Activated naive CD4-positive, alpha-beta T cell treated with anti-CD3 and anti-CD28 coated beads, Interleukin-2, amount 50 U/mL, for 24 hours (primary cell): ENCODE results near the gene CFAP90.

Experiments
- H3K27ac Mint-ChIP-seq: one replicate; pipeline ENCODE4 v1.8.0; 2021; ENCODE audit warnings: mild to moderate bottlenecking, mixed read lengths
- H3K27me3 Mint-ChIP-seq: one replicate; pipeline ENCODE4 v1.8.0; 2021; ENCODE audit warnings: mixed read lengths
- H3K36me3 Mint-ChIP-seq: one replicate; pipeline ENCODE4 v1.8.0; 2021; ENCODE audit warnings: mixed read lengths
- H3K4me1 Mint-ChIP-seq: one replicate; pipeline ENCODE4 v1.8.0; 2021; ENCODE audit warnings: mixed read lengths
- H3K4me3 Mint-ChIP-seq: one replicate; pipeline ENCODE4 v1.8.0; 2021; ENCODE audit warnings: mild to moderate bottlenecking, mixed read lengths
- H3K9me3 Mint-ChIP-seq: one replicate; pipeline ENCODE4 v1.8.0; 2021; ENCODE audit warnings: mixed read lengths

CFAP90 gene

DNA sequence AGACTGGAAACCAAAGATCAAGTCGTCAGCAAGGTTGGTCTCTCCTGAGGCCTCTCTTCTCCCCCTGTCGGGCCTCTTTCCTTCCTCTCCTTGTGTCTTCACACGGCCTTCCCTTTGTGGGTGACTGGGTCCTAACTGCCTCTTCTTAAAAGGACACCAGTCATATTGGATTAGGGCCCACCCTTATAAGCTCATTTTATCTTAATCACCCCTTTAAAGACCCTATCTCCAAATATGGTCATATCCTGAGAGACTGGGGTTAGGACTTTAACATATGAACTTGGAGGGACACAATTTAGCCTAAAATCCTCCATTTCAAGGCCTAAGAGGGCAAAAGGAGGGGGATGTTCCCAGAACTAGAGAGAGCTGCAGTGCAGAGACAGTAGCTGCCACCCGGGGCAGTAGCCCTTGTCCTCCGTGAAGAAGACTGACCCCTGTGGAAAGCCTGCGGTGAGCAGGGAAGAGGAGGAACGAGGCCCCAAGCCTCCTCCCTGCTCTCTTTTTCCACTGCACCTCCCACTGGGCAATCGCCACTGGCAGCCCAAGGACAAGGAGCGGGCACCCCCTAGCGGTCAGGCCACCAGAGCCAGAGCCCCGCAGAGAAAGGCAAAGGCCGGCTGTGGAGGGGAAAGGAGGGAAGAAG lies 34.9 kb downstream of the CFAP90 start:
- Mint-ChIP-seq H3K4me1 (no peaks in the 10 kb centered on the region), H3K36me3 (no peaks in the 10 kb centered on the region), H3K4me3 (no peak overlapping the region), H3K9me3 (no peaks in the 10 kb centered on the region), H3K27ac (no peak overlapping the region), H3K27me3 (peaks cover 24% of the 10 kb centered on the region)

DNA sequence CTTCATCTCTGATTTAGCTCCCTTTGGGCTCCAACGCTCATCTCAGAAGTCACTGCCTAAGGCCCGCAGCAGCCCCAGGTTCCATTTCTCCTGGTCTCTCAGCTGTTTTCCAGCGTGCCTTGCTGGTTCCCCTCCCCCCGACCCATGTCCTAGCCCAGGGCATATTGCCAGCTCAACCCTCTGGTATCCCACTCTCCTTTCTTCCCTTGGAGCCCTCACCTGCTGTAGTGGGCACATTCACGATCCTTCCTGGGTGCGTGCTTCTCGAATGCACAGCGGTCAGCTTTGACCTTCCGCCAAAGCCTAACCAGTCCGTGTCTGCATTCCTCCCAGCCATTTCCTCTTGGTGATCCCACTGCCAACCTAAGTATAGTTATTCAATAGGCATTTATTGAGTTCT lies 36.1 kb downstream of the CFAP90 start:
- Mint-ChIP-seq H3K4me1 (no peaks in the 10 kb centered on the region), H3K27me3 (peaks cover 24% of the 10 kb centered on the region), H3K36me3 (no peaks in the 10 kb centered on the region), H3K9me3 (no peaks in the 10 kb centered on the region), H3K4me3 (no peak overlapping the region), H3K27ac (no peak overlapping the region)

GRCh38 chr5:7813576-7813975 lies 37.4 kb downstream of the CFAP90 start:
- Mint-ChIP-seq H3K36me3 (no peaks in the 10 kb centered on the region), H3K9me3 (no peaks in the 10 kb centered on the region), H3K4me3 (no peak overlapping the region), H3K27ac (no peak overlapping the region), H3K27me3 (peaks cover 21% of the 10 kb centered on the region), H3K4me1 (no peaks in the 10 kb centered on the region)

DNA sequence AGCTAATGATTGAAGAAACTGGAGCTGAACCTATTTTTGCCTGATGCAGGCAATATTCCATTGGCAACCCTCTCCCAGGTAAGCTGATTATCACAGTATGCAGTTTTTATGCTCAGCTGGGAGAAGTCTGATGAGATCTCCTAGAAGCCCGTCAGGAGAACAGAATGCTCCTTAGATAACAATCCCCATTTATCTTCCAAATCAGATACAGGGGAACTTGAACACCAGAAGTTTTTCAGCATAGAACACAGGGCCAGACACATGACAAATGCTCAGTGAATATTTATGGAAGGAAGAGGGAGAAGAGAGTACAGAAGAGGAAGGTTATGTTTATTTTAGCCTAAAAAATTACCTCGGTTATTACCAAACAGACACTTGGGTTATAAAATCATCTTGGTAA lies 37.9 kb downstream of the CFAP90 start:
- Mint-ChIP-seq H3K27ac (no peak overlapping the region), H3K36me3 (no peaks in the 10 kb centered on the region), H3K27me3 (peaks cover 21% of the 10 kb centered on the region)

DNA sequence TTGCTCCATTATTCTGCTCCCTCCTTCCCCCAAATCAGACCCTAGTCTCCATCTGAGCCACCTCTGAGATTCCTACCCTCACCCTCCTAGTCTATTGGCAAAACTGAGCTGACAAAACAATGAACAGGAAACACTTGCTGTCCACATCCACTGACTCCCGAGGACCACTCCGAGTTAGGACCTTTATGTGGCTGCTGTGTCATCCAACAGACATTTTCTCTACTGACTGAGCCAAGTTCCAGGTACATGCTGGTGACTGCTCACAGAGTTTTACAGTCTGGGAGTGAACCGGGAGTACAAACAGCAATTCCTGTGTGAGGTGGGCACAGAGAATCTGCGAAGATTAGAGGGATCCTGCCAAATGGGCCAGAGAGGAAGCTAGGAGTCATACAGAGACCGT lies 39.2 kb downstream of the CFAP90 start:
- H3K27ac Mint-ChIP-seq: no peak overlapping the region
- no peak overlapping the region for H3K4me3 Mint-ChIP-seq
- H3K9me3 Mint-ChIP-seq: no peaks in the 10 kb centered on the region
- H3K4me1 Mint-ChIP-seq: no peaks in the 10 kb centered on the region
- no peaks in the 10 kb centered on the region for H3K36me3 Mint-ChIP-seq
- H3K27me3 Mint-ChIP-seq: peaks cover 19% of the 10 kb centered on the region

More for the DNA sequence above, 37.9 kb downstream of the CFAP90 start:
- no peaks in the 10 kb centered on the region for H3K4me1 Mint-ChIP-seq
- no peak overlapping the region for H3K4me3 Mint-ChIP-seq
- no peaks in the 10 kb centered on the region for H3K9me3 Mint-ChIP-seq

DNA sequence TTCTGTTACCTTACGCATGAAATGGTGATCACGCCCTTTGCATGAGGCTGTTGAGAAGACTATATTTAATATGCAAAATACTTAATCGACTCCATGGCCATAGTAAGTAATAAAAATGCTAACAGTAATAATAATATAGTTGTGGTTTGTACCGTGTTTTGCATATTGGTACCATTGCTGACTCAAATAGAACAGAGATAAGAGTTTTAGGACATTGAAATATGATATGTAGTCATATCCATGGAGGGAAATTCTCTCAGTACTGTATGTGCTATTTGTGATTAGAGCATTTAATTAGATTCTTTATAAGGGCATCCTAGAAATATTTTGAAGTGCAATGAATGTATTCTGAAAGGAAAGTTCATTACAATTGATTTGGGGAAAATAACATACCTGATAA lies 41.9 kb downstream of the CFAP90 start:
- H3K27ac Mint-ChIP-seq: no peak overlapping the region

DNA sequence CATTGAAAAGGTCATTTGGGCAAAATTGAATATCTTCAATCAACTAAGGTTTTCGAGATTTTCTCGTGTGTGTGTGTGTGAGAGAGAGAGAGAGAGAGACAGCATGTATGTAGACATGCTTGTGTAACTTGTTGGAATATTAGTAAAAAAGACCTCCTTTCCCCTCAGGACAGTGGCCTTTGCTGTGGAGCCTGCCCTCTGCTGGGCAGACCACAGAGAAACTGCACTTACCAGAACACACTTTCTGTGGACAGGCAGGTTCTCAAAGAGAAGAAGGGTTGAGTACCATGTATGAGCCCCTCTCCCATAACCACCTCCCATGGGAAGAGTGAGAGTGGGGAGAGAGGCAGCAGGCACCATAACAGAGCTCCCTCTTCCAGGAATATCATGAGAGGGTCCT lies 45.6 kb downstream of the CFAP90 start:
- Mint-ChIP-seq H3K27ac (no peak overlapping the region), H3K9me3 (no peaks in the 10 kb centered on the region), H3K36me3 (no peaks in the 10 kb centered on the region), H3K4me1 (no peaks in the 10 kb centered on the region), H3K27me3 (peaks cover 3% of the 10 kb centered on the region), H3K4me3 (no peak overlapping the region)

More for the DNA sequence above, 41.9 kb downstream of the CFAP90 start:
- no peaks in the 10 kb centered on the region for H3K9me3 Mint-ChIP-seq
- H3K4me3 Mint-ChIP-seq: no peak overlapping the region
- H3K27me3 Mint-ChIP-seq: peaks cover 12% of the 10 kb centered on the region
- H3K4me1 Mint-ChIP-seq: no peaks in the 10 kb centered on the region
- no peaks in the 10 kb centered on the region for H3K36me3 Mint-ChIP-seq

DNA sequence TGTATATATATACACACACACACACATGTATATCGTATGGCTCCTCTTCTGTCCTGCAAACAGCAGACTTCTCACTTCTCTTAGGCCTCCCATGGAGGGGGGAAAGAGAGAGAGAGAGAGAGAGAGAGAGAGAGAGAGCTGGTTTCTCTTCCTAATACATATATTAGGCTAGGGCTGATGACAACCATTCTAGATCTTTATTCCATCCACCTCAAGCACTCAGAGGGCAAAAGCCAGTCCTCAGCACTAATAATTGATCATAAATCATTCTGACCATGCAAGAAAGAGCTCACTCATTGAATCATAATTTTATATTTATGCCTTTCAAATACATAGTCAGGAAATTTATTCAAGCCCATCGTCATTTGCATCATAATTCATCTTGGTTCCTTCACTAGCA lies 47.0 kb downstream of the CFAP90 start:
- Mint-ChIP-seq H3K4me3 (no peak overlapping the region), H3K27ac (no peak overlapping the region), H3K27me3 (peaks cover 3% of the 10 kb centered on the region), H3K36me3 (no peaks in the 10 kb centered on the region), H3K9me3 (no peaks in the 10 kb centered on the region), H3K4me1 (no peaks in the 10 kb centered on the region)

GRCh38 chr5:7802855-7803254 lies 48.1 kb downstream of the CFAP90 start:
- Mint-ChIP-seq H3K9me3 (no peaks in the 10 kb centered on the region), H3K27ac (no peak overlapping the region), H3K36me3 (no peaks in the 10 kb centered on the region), H3K27me3 (peaks cover 3% of the 10 kb centered on the region), H3K4me3 (no peak overlapping the region), H3K4me1 (no peaks in the 10 kb centered on the region)

- H3K4me3 Mint-ChIP-seq: no peak overlapping the region
- no peak overlapping the region for H3K27ac Mint-ChIP-seq
- no peaks in the 10 kb centered on the region for H3K4me1 Mint-ChIP-seq
- H3K9me3 Mint-ChIP-seq: no peaks in the 10 kb centered on the region
- no peaks in the 10 kb centered on the region for H3K36me3 Mint-ChIP-seq
- peaks cover 3% of the 10 kb centered on the region for H3K27me3 Mint-ChIP-seq
Measured at GRCh38 chr5:7801891-7802614, 48.9 kb downstream of the CFAP90 start.

DNA sequence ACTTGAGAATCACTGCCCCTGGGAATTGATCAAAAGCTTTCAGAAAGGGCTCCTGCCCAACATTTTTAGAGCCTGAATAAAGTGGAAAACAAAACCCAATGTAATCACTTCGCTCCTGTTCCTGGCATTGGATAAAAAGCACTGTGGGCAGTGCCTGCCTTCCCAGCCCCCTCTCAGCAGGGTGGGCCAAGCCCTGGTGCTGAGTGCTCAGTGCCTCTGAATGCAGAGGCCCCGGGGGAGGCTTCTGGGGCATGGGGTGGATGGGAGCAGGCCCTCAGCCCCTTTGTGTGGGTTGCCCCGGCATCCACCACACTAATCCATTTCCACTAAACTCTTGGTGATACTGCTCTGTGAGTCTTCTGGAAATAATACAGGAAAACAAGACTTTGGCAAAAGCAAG lies 55.6 kb downstream of the CFAP90 start:
- H3K9me3 Mint-ChIP-seq: no peaks in the 10 kb centered on the region
- H3K4me3 Mint-ChIP-seq: no peak overlapping the region
- no peaks in the 10 kb centered on the region for H3K4me1 Mint-ChIP-seq
- H3K36me3 Mint-ChIP-seq: no peaks in the 10 kb centered on the region
- H3K27me3 Mint-ChIP-seq: peaks cover 11% of the 10 kb centered on the region
- H3K27ac Mint-ChIP-seq: no peak overlapping the region

- H3K9me3 Mint-ChIP-seq: no peaks in the 10 kb centered on the region
- H3K27me3 Mint-ChIP-seq: peaks cover 11% of the 10 kb centered on the region
- H3K4me1 Mint-ChIP-seq: no peaks in the 10 kb centered on the region
- H3K36me3 Mint-ChIP-seq: no peaks in the 10 kb centered on the region
- H3K27ac Mint-ChIP-seq: no peak overlapping the region
- no peak overlapping the region for H3K4me3 Mint-ChIP-seq
Measured at GRCh38 chr5:7794823-7795222, 56.1 kb downstream of the CFAP90 start.

DNA sequence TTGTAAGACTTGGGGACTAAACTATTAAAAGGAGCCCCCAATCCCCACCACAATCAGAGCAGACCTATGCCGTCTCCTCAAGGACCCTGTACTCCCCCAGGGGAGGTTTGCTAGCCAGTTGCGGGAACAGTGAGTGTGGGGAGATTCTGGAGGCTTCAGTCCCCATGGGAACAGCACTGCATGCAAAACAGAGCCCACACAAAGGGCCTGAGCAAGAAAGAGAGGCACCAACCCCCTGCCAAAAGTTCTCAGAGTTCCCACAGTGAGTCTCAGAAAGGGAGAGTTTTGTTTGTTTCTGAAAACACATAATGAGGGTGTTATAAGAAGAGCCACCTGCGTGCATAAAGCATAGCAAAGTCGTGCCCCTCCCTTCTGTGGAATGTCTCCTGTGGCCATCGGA lies 56.6 kb downstream of the CFAP90 start:
- H3K27ac Mint-ChIP-seq: no peak overlapping the region
- peaks cover 11% of the 10 kb centered on the region for H3K27me3 Mint-ChIP-seq
- no peaks in the 10 kb centered on the region for H3K36me3 Mint-ChIP-seq
- no peaks in the 10 kb centered on the region for H3K9me3 Mint-ChIP-seq
- no peaks in the 10 kb centered on the region for H3K4me1 Mint-ChIP-seq
- no peak overlapping the region for H3K4me3 Mint-ChIP-seq

DNA sequence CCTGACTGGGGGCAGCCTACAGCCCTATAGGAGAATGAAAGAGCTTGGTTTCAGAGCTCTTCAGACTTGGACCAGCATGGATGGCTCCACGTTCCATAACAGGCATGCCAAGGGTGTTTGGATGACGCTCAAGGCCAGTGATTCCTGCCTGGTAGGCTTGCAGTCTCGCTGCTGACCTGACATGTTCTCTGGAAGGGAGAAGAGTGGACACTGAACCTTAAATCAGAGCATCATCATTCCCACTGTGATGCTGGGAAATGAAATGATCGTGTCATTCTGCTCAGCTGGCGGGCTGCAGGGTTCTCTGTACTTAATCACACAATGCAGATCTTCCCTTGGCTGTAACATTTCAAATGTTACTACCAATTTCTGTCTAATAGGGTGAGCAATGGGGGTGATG lies 57.0 kb downstream of the CFAP90 start:
- no peak overlapping the region for H3K4me3 Mint-ChIP-seq
- H3K36me3 Mint-ChIP-seq: no peaks in the 10 kb centered on the region
- H3K9me3 Mint-ChIP-seq: no peaks in the 10 kb centered on the region
- no peaks in the 10 kb centered on the region for H3K4me1 Mint-ChIP-seq
- no peak overlapping the region for H3K27ac Mint-ChIP-seq
- H3K27me3 Mint-ChIP-seq: peaks cover 11% of the 10 kb centered on the region

DNA sequence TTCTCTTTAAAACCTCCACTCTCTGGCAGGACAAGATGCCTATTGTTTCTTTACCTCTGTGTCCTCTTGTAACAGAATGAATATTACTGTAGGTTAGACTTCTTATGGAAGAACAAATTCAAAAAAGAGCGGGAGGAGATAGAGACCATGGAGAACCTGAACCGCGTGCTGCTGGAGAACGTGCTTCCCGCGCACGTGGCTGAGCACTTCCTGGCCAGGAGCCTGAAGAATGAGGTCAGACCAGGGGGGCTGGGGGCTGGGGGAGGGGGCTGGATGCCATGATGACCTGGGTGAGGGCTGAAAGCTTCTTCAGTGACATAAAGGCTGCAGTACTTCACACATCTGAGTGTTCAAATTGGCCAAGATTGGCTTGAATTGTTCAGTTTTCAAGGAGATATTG lies 61.4 kb downstream of the CFAP90 start:
- no peaks in the 10 kb centered on the region for H3K9me3 Mint-ChIP-seq
- H3K4me1 Mint-ChIP-seq: no peaks in the 10 kb centered on the region
- peaks cover 24% of the 10 kb centered on the region for H3K27me3 Mint-ChIP-seq
- no peak overlapping the region for H3K27ac Mint-ChIP-seq
- H3K36me3 Mint-ChIP-seq: no peaks in the 10 kb centered on the region
- H3K4me3 Mint-ChIP-seq: no peak overlapping the region

- H3K9me3 Mint-ChIP-seq: no peaks in the 10 kb centered on the region
- H3K36me3 Mint-ChIP-seq: no peaks in the 10 kb centered on the region
- H3K27ac Mint-ChIP-seq: no peak overlapping the region
- no peaks in the 10 kb centered on the region for H3K4me1 Mint-ChIP-seq
- no peak overlapping the region for H3K4me3 Mint-ChIP-seq
- peaks cover 24% of the 10 kb centered on the region for H3K27me3 Mint-ChIP-seq
Measured at GRCh38 chr5:7787770-7788169, 63.2 kb downstream of the CFAP90 start.
